ENCODE data around the gene DCLK2. TPM values are rescaled to one million over a fixed set of nuclear protein-coding genes. Genes with fewer than 3 reads are reported as not detected.

Gene DCLK2
- polyA plus RNA-seq, 1 donor from 2014 or later = 134 TPM

DNA sequence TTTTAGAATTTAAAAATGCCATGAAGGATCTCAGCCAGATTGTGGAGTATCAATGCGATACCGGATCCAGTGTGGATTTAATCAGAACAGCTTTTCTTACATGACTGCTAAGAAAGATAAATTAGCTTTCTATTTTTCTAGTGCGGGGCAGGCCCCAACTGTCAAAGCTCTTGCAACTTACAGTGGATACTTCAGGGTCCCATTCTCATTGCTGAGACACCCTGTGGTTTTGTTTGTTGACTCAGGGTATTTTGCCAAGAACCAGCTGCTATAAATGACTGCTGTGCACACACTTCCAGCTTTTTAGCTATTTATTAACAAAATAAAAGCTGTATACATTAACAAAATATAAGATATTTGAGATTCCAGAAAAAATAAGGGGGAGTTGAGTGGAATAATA, 166.4 kb downstream of the DCLK2 start:
- Histone ChIP-seq H3K9me3 (ENCODE audit: low read length) (no peaks in the 10 kb centered on the region), H3K9ac (ENCODE audit: low read length) (no peak overlapping the region), H3F3A (ENCODE audit: insufficient read depth, low read length, poor library complexity, severe bottlenecking) (no peaks in the 10 kb centered on the region), H3K9me2 (ENCODE audit: insufficient read depth, low read length) (no peaks in the 10 kb centered on the region), H2AFZ (ENCODE audit: low read depth, low read length) (no peak overlapping the region), H3K4me3 (ENCODE audit: low read length) (no peak overlapping the region), H3K36me3 (ENCODE audit: insufficient read depth, low read length) (peaks cover 30% of the 10 kb centered on the region), H3K27me3 (ENCODE audit: insufficient read depth, low read depth, low read length) (no peaks in the 10 kb centered on the region), H4K20me1 (ENCODE audit: insufficient read depth) (no peaks in the 10 kb centered on the region), H3K4me2 (ENCODE audit: low read length) (no peak overlapping the region), H3K27ac (ENCODE audit: low read length) (no peak overlapping the region), H3K79me2 (replicated peaks; ENCODE audit: insufficient read depth, low read length) (no peaks in the 10 kb centered on the region)
- TF ChIP-seq REST (IDR thresholded peaks at IDR 0.05; ENCODE audit: borderline replicate concordance) = no peak
- TF ChIP-seq TAF1 (IDR thresholded peaks at IDR 0.05; ENCODE audit: low read depth) = no peak
- TF ChIP-seq EP300 (conservative IDR thresholded peaks at IDR 0.05; ENCODE audit: poor library complexity, severe bottlenecking) = no peak
- TF ChIP-seq, protein P1, sequence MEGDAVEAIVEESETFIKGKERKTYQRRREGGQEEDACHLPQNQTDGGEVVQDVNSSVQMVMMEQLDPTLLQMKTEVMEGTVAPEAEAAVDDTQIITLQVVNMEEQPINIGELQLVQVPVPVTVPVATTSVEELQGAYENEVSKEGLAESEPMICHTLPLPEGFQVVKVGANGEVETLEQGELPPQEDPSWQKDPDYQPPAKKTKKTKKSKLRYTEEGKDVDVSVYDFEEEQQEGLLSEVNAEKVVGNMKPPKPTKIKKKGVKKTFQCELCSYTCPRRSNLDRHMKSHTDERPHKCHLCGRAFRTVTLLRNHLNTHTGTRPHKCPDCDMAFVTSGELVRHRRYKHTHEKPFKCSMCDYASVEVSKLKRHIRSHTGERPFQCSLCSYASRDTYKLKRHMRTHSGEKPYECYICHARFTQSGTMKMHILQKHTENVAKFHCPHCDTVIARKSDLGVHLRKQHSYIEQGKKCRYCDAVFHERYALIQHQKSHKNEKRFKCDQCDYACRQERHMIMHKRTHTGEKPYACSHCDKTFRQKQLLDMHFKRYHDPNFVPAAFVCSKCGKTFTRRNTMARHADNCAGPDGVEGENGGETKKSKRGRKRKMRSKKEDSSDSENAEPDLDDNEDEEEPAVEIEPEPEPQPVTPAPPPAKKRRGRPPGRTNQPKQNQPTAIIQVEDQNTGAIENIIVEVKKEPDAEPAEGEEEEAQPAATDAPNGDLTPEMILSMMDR (IDR thresholded peaks at IDR 0.05; ENCODE audit: poor library complexity, severe bottlenecking) = no peak
- no peak for TF ChIP-seq POLR2AphosphoS5 (IDR thresholded peaks at IDR 0.05)

DNA sequence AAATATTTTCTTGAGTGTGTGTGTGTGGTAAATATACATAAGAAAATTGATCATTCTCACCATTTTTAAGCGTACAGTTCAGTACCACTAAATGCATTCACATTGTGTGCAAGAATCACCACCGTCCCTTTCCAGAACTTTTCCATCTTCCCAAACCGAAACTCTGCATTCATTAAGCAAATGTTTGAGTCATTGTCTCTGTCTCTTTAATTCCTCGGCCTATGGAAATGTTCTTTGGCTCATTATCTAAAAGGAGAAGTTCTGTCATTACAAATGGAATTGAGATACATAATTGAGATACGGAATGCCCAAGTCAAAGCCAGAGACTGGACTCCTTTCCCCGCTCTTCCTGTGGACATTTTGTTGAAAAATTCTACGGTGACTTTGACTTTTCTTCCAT, 168.9 kb downstream of the DCLK2 start:
- H3K9me3 ChIP-seq (ENCODE audit: low read length) = no peaks in the 10 kb centered on the region
- no peak overlapping the region for H3K27ac ChIP-seq (ENCODE audit: low read length)

More for the DNA sequence above, 168.9 kb downstream of the DCLK2 start:
- Histone ChIP-seq H4K20me1 (ENCODE audit: insufficient read depth) (no peaks in the 10 kb centered on the region), H3K9ac (ENCODE audit: low read length) (no peak overlapping the region), H2AFZ (ENCODE audit: low read depth, low read length) (no peak overlapping the region), H3F3A (ENCODE audit: insufficient read depth, low read length, poor library complexity, severe bottlenecking) (peaks cover 4% of the 10 kb centered on the region), H3K79me2 (replicated peaks; ENCODE audit: insufficient read depth, low read length) (no peaks in the 10 kb centered on the region), H3K4me2 (ENCODE audit: low read length) (no peak overlapping the region), H3K36me3 (ENCODE audit: insufficient read depth, low read length) (peaks cover 20% of the 10 kb centered on the region), H3K9me2 (ENCODE audit: insufficient read depth, low read length) (no peaks in the 10 kb centered on the region), H3K4me3 (ENCODE audit: low read length) (no peak overlapping the region), H3K27me3 (ENCODE audit: insufficient read depth, low read depth, low read length) (no peaks in the 10 kb centered on the region)
- TF ChIP-seq REST (IDR thresholded peaks at IDR 0.05; ENCODE audit: borderline replicate concordance) (no peak), EP300 (conservative IDR thresholded peaks at IDR 0.05; ENCODE audit: poor library complexity, severe bottlenecking) (no peak), TAF1 (IDR thresholded peaks at IDR 0.05; ENCODE audit: low read depth) (no peak), RAD21 (conservative IDR thresholded peaks at IDR 0.05) (no peak), SMC3 (conservative IDR thresholded peaks at IDR 0.05; ENCODE audit: poor library complexity) (no peak), POLR2AphosphoS5 (IDR thresholded peaks at IDR 0.05) (no peak), MXI1 (conservative IDR thresholded peaks at IDR 0.05; ENCODE audit: poor library complexity, severe bottlenecking) (no peak)
- TF ChIP-seq, protein P1 (IDR thresholded peaks at IDR 0.05; ENCODE audit: poor library complexity, severe bottlenecking) = no peak
